GM18861 (cell line): ENCODE data around the gene CD164L2.
"Not testable (repeated sequence)": the region's sequence is repeated elsewhere in the genome, so short reads cannot be mapped to it uniquely, and the experiment has no call there.

Experiments used
- ATAC-seq: cut with Tn5 transposase; IDR thresholded peaks from one replicate; pipeline ENCODE4 v1.9.1; 2021; ENCODE audit not compliant: unreplicated experiment

The CD164L2 gene

GRCh38 chr1:27391511-27392095 is 8.5 kb upstream of the CD164L2 start:
- ATAC-seq, result no peak

DNA sequence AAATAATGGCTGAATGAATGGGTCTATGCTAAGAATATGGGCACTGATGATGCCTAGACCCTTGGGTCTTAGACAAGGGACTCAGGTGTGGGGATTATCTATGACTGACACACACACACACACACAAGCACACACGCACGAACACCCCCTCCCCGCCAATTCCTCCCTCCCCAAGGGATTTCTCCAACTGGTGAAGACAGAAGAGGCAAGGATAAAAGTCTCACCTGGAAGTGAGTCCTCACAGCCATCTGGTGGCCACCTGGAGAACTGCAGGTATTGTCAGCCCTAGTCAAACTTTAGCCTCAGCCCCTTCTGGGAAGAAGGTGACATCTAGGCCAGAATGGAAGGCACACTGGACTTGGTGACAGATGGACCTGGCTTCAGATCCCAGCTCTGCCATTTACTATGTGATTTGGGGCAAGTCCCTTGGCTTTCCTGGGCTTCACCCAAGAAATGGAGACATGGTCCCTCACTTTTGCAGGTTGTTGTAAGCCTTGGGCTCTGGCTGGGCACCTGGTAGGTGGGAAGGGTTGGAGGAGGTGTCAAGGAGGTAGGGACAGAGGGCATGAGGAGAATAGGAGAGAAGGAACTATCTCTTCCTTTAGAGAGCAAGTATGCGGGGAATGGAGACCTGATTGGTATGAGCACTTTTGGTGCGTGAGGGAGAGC is 5.3 kb upstream of the CD164L2 start:
- no peak for ATAC-seq

GRCh38 chr1:27384797-27385196 is 1.7 kb upstream of the CD164L2 start:
- ATAC-seq, result not testable (repeated sequence)

- ATAC-seq, result no peak
Measured at GRCh38 chr1:27383661-27384060, 528 bp upstream of the CD164L2 start.

DNA sequence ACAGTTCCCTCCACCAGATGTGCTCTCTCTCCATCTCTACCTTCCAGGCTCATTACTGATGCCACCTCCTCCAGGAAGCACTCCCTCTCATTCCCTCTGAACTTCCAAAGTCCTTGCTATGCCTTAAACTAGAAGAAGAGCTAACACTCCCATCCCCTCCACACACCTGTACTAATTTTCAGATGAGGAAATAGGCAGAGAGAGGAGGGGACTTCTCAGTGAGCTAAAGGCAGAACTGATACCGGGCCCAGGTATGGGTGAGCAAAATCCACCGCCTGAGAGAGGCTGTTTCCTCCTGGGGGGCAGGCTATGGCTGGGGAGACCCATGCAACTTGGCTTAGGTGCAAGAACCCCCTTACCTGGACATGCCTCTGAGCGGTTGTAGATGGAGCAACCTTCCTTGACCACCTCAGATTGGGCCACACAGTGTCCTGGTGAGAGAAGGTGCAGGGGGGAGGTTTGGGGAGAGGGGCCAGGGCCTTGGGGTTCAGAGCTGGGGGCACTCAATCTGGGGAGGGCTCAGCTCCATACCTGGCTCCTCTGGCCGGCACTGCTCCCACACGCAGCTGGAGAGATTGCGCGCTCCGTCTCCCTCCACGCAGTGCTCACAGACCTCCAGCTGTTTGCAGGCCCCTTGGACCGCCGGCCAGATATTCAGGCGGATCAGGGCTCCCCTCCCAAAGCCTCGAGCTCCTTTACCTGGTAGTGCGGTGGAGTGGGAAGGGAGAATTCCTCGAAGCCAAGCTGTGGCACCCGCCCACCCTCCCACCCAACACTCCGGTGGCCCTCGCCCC is 967 bp downstream of the CD164L2 start:
- ATAC-seq, result no peak

DNA sequence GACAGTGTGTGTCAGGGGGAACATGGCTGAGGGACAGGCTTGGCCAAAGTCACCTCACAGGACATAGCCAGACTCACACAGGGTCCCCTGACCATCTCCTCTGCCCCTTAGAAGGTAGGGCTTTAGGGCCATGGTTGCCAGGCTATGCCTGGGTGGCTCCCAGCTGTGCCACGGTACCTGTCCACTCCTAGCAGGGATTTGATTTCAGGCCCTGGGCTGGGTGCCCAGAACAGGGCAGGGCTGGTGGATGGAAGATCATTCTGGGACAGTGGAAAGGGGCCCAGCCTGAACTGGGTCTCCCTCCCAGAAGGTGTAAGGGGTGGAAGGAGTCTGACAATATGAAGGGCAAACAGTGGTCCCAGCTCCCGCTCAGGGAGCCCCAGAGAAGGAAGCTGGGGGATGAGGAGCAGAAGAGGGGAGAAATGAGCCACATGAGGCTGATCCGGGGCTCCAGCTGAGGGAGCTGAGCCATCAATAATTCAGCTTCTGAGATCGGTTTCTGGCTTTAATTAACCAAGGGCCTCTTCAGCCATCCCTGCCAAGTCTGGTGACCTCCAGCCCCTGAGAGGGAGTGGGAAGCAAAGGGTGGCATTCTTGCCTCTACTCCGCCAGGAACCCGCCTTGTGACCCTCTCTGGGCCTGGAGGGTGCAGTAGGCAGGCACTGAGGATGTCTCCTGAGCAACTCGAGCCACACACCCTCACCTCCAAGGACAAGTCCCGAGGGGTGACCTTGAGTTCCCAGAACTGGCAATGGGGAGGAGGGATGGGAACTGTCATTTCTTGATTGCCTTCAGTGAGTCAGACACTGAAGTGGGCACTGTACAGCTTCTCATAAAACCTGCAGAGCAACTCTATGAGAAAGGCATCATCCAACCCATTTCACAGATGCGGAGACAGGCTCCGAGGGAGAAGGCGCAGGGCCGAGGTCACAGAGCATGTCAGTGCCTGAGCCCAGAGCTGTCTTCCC is 2.1 kb downstream of the CD164L2 start:
- ATAC-seq, result no peak

GRCh38 chr1:27380224-27380623 is 2.9 kb downstream of the CD164L2 start:
- no peak for ATAC-seq

- ATAC-seq, result no peak
Measured at GRCh38 chr1:27379564-27380122, 3.5 kb downstream of the CD164L2 start.

DNA sequence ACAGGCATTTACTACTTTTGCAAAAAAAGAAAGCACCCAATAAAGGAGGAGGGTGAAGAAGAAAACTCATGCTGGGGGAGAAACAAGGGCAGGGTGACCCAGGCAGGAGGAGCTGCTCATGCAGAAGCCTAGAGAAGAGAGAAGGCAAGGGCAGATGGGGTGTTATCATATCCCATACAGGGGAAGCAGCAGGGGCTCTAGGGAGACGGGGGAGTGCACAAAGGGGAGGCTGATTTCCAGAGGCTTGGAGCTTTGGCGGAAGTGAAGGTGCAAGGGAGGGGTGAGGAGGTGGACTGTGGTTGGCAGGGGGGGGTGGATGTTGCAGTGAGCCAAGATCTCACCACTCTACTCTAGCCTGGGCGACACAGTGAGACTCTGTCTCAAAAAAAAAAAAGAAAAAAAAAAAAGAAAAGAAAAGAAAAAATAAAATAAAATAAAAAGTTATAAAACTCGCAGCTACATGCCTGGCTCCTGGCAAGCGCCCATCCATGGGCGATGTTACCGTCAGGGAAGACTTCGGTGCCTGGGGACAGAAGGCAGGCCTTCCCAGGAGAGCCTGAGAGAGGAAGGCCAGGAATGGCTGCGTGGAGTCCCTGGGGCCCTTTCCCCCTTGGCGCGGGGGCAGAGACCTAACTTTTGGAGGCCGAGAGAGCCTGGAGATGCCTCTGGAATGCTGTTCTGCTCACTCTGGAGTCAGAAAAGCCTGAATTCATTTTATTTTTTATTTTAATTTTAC is 5.2 kb downstream of the CD164L2 start:
- ATAC-seq, result no peak

DNA sequence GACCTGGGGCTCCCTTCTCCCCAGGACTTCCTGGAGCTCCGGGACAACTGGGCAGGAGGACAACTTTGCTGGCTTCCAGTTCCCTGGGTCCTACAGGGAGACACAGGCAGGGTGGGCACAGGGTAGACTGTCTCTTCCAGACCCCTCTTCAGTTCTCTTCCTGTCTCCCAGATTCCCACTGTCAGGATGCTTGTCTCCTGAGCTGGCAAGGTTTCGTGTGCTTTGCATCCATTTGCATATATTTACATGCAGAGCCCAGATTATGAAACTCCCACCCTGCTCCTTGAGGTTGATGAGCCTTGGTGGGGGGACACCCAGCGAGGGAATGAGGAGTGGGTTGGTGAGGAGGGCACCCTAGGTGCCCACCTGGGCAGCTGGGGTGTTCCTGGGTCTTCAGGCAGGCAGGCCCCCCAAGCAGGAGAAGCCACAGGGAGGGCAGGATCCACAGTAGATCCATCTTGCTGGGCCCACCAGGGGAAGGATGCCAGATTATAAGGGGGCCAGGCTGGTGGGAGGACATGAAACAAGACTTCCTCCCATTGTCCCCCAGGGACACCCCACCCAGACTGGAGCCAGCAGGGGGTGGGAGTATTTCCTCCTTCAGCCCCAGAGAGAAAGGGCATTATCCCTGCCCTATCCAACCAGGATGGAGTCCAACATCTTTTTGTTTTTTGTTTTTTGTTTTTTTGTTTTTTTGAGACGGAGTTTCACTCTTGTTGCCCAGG is 8.6 kb downstream of the CD164L2 start, which contains the start of gene FCN3:
FCN3 (minus strand) TSS at position 463 of the 725 bp plus-strand sequence; CDS start at position 457, 6 bp downstream.
- no peak for ATAC-seq

DNA sequence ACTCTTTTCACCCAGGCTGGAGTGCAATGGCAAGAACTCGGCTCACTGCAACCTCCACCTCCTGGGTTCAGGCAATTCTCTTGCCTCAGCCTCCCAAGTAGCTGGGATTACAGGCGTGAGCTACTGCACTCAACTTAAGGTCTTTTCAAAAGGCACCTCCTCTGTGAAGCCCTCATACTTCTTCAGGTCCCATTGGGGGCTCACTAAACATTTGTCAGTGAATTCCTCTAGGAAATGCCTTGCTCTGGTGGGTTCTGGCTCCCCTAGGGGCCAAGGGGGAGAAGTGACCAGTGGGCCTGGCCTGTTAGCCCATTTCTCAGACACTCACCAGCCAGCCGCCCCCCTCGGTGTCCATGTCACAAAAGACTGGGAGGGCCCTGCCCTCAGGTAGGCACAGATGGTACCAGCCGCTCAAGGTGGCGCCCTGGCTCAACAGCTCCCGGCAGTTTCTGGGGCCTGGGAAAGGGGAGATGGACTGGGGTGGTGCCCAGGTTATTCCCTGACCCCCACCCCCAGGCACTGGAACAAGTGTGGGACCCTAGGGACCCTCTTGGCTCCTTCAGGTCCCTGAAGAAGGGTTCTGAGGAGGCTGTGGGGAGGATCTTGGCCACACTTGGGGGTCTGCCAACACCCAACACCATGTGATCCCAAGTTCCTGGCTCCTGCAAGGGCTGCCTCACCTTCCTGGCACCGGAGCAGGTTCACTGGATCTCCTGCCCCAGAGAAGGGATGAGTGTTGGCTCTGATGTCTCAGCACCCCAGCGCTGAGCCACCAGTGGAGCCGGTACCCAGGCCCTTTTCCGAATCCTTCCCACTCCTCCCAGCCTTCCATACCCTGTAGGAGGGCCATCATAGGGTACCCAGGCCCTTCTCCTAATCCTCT is 10.1 kb downstream of the CD164L2 start:
- ATAC-seq, result no peak

- no peak for ATAC-seq
Measured at GRCh38 chr1:27372022-27372807, 10.9 kb downstream of the CD164L2 start.

GRCh38 chr1:27368869-27369582 is 14.1 kb downstream of the CD164L2 start:
- ATAC-seq, result no peak

DNA sequence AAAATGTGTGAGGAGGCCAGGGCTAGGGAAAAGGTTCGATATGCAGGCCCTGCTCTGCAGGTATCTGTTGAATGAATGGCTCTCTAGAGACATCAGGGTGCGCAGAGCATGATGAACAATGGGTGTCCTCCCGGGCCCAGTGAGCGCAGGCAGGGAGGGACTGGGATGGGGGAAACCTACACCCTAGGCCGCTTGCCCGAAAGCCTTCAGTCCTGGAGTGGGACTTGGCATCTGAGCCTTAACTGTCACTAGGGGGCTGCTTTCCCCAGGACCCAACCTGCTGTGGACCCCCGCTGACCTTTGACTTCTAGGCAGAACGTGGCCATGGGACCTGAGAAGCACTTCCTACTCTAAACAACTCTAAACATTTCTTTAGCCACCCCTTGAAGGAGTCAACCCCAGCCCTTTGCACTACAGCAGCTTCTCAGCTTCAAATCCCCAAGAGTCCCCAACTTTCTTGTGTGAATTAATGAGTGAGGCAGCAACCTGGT is 15.9 kb downstream of the CD164L2 start:
- ATAC-seq, result no peak

DNA sequence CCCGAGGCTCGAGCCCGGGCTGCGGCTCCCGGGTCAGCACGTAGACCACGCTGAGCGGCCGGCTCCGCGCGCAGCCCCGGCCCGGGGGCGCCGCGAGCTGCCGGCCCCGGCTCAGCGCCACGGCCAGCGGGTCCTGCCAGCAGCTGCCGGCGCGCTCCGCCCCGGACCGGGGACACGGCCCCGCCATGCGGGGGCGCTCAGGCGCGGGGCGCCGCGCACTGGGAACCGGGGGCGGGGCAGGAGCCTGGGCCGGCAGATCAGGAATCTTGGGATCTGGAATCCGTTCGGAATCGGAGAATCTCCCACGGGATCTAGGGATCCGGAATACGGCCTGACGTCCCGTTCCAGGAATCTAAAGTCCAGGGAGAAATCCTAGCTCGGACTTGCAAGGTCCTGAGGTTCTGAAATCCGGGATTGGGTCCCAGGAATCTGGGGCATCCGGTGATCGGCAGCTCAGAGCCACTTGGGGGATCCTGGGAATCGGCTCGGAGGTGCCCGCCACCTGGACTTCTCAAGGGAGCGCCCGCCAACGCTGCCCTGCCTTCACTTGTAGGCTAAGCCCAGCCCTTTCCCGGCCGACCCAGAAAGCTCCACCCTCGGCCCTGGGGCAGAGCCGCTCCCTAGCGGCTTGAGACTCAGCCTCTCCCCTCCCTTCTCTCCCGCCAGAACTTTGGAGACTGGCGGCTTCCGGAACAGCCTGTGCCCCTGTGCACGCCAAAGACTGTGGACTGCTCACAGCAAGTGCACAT is 16.5 kb downstream of the CD164L2 start, which contains the start of gene MAP3K6:
MAP3K6 (minus strand) TSS at position 551 of the 749 bp plus-strand sequence; CDS start at position 187, 364 bp downstream.
- ATAC-seq, result no peak

DNA sequence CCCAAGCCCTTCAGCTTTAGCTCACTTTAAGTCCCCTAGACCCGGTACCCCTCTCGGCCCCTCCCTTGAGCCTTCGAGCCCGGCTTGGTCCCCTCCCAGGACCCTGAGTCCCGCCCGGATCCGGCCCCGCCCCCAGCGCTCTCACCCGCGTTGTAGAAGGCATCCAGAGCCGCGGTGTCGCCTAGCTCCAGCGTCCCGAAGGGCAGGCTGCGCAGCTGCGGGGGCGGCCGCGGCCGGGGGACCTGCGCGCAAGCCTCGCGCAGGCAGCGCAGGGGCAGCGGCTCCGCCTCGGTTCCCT is 17.1 kb downstream of the CD164L2 start:
- ATAC-seq, result no peak
